Gastroesophageal sphincter (tissue), 3 donors: Measurements from ENCODE around the gene HOPX.

Experiments used
- CTCF ChIP-seq, 4 experiments: fragments of 200-600 bp in 2 of 4; fragments of 450-650 bp in 2 of 4; sonication (generic) in 1 of 4; IDR thresholded peaks; one replicate each; pipeline ENCODE4 v1.5.1; 2017 to 2019; ENCODE audit warnings: antibody characterized with exemption in 4 of 4, mild to moderate bottlenecking in 2 of 4, moderate library complexity in 2 of 4
- EP300 ChIP-seq: sonication (generic); formaldehyde crosslinking; IDR thresholded peaks from one replicate; pipeline ENCODE4 v1.6.1; 2017; ENCODE audit warnings: antibody characterized with exemption, mild to moderate bottlenecking
- POLR2A ChIP-seq, 2 donors: fragments of 450-650 bp; IDR thresholded peaks; one replicate each; pipeline ENCODE4 v1.6.1; 2017; ENCODE audit warnings: antibody characterized with exemption in 2 of 2, mild to moderate bottlenecking in 2 of 2, moderate library complexity in 1 of 2
- POLR2AphosphoS5 ChIP-seq: sonication (generic); formaldehyde crosslinking; IDR thresholded peaks from one replicate; pipeline ENCODE4 v1.6.1; 2017; ENCODE audit warnings: antibody characterized with exemption

- no peak for TF ChIP-seq CTCF (IDR thresholded peaks at IDR 0.05)
- TF ChIP-seq POLR2A (IDR thresholded peaks at IDR 0.05), result no peak
- no peak for TF ChIP-seq POLR2AphosphoS5
- no peak for TF ChIP-seq EP300
Observed at GRCh38 chr4:56708146-56708545, 27.1 kb upstream of the HOPX start.
